Upper lobe of left lung (tissue), 4 donors: Measurements from ENCODE around the gene RABL6.

Experiments
- CTCF ChIP-seq, 6 experiments: fragments of 450-650 bp in 4 of 6; fragments of 200-600 bp in 2 of 6; sonication (generic) in 2 of 6; IDR thresholded peaks; one replicate each; pipeline ENCODE4 v1.5.1; 2016 to 2019; ENCODE audit warnings: antibody characterized with exemption in 6 of 6
- POLR2AphosphoS5 ChIP-seq, 2 donors: sonication (generic); formaldehyde crosslinking; IDR thresholded peaks; one replicate each; pipeline ENCODE4 v1.5.1; 2017; ENCODE audit warnings: antibody characterized with exemption in 2 of 2

- TF ChIP-seq CTCF (IDR thresholded peaks at IDR 0.05) (no peak), POLR2AphosphoS5 (IDR thresholded peaks at IDR 0.05) (no peak)
Observed at GRCh38 chr9:136886610-136887597, 79.2 kb downstream of the RABL6 start.
